K562 (cell line): ENCODE results near the gene CARD14. TPM values are rescaled to one million over a fixed set of nuclear protein-coding genes. Genes with fewer than 3 reads are reported as not detected.

ENCODE experiments used
- ATF7 ChIP-seq: fragments of 450-650 bp; IDR thresholded peaks from 2 replicates; pipeline ENCODE4 v1.7.1; 2014; ENCODE audit warnings: mild to moderate bottlenecking, moderate library complexity
- BCOR ChIP-seq: fragments of 450-650 bp; IDR thresholded peaks from 2 replicates; pipeline ENCODE4 v1.6.1; 2016
- JUND ChIP-seq, 2 experiments: IDR thresholded peaks; 2 replicates in 1 of 2; 3 replicates in 1 of 2; pipeline ENCODE4 v1.6.1; 2011; ENCODE audit warnings: borderline replicate concordance in 2 of 2, low read depth in 2 of 2, low read length in 2 of 2, improper control_type of control experiment in 1 of 2, missing biosample characterization in 1 of 2, missing genetic modification characterization in 1 of 2, missing genetic modification reagents in 1 of 2
- KDM2B ChIP-seq: fragments of 250-450 bp; sonication (Bioruptor Pico); IDR thresholded peaks from 2 replicates; pipeline ENCODE4 v1.8.0; 2021; ENCODE audit warnings: mild to moderate bottlenecking, moderate library complexity
- MECOM ChIP-seq: fragments of 250-450 bp; sonication (Bioruptor Pico); IDR thresholded peaks from 2 replicates; pipeline ENCODE4 v1.8.0; 2022; ENCODE audit warnings: inconsistent platforms
- NFRKB ChIP-seq: fragments of 450-650 bp; IDR thresholded peaks from 2 replicates; pipeline ENCODE4 v1.6.1; 2016; ENCODE audit warnings: low read depth
- NR4A1 ChIP-seq, 2 experiments: fragments of 250-450 bp in 1 of 2; fragments of 450-650 bp in 1 of 2; sonication (Bioruptor Pico) in 1 of 2; IDR thresholded peaks; 2 replicates each; pipeline versions ENCODE4 v1.4.0 to v1.6.1; 2016 to 2020; ENCODE audit warnings: mild to moderate bottlenecking in 2 of 2, missing compliant biosample characterization in 1 of 2, missing genetic modification characterization in 1 of 2, moderate library complexity in 1 of 2
- TEAD1 ChIP-seq, 2 experiments: fragments of 450-650 bp in 1 of 2; sonication (generic) in 1 of 2; formaldehyde crosslinking; IDR thresholded peaks; 2 replicates each; pipeline versions ENCODE4 v1.4.0 to v1.8.0; 2020 to 2022; ENCODE audit warnings: mild to moderate bottlenecking in 2 of 2, missing genetic modification reagents in 1 of 2
- ZNF143 ChIP-seq: sonication (generic); formaldehyde crosslinking; IDR thresholded peaks from 2 replicates; pipeline ENCODE4 v1.9.0; 2022; ENCODE audit warnings: mild to moderate bottlenecking, missing genetic modification reagents
- ZNF668 ChIP-seq: fragments of 250-450 bp; sonication (Bioruptor Pico); IDR thresholded peaks from 2 replicates; pipeline ENCODE4 v1.8.0; 2022; ENCODE audit warnings: mild to moderate bottlenecking, inconsistent platforms
- ZNF707 ChIP-seq: fragments of 250-450 bp; sonication (Bioruptor Pico); conservative IDR thresholded peaks from 2 replicates; pipeline ENCODE4 v1.8.0; 2022; ENCODE audit warnings: inconsistent platforms, mild to moderate bottlenecking, moderate library complexity
- ZNF75A ChIP-seq: fragments of 450-650 bp; formaldehyde crosslinking; IDR thresholded peaks from 2 replicates; pipeline ENCODE4 v1.4.0; 2020; ENCODE audit warnings: mild to moderate bottlenecking
- polyA plus RNA-seq, 8 experiments: library from polyadenylated mRNA; depleted of rRNA in 4 of 8; stranded (reverse) in 5 of 8; unstranded in 3 of 8; fragments of >200 nt; fragmentation: Nextera tagmentation in 2 of 8; fragmentation: Illumina TruSeq in 1 of 8; extraction: Ambion mirVana in 2 of 8; extraction: Trizol in 1 of 8; gene quantifications; 2 replicates each; pipeline versions ENCODE4 v1.2.1 to v1.2.3, GENCODE V29; 2011 to 2014; ENCODE audit warnings: inconsistent platforms in 1 of 8, missing spikeins in 1 of 8
- total RNA-seq, 7 experiments: library from RNA; depleted of rRNA in 6 of 7; stranded (reverse); fragments of >200 nt in 6 of 7; fragmentation: Illumina TruSeq in 2 of 7; extraction: Trizol in 2 of 7; gene quantifications; 2 replicates each; pipeline versions ENCODE4 v1.2.1 to v1.2.3, GENCODE V29; 2011 to 2021; ENCODE audit warnings: low replicate concordance in 1 of 7
- TF ChIP-seq, protein P1 (sequence below): fragments of 200-800 bp; sonication (Bioruptor generic); IDR thresholded peaks from 2 replicates; pipeline ENCODE4 v1.6.1; 2016; ENCODE audit warnings: missing genetic modification characterization, missing compliant biosample characterization
- TF ChIP-seq, protein P2 (sequence below): sonication (generic); formaldehyde crosslinking; IDR thresholded peaks from 2 replicates; pipeline ENCODE4 v1.8.0; 2022; ENCODE audit warnings: missing genetic modification reagents, mild to moderate bottlenecking, borderline replicate concordance
- TF ChIP-seq, protein P3 (sequence below): fragments of 450-650 bp; conservative IDR thresholded peaks from 2 replicates; pipeline ENCODE4 v1.6.1; 2016; ENCODE audit warnings: missing genetic modification characterization, low read depth, mild to moderate bottlenecking, missing compliant biosample characterization, moderate library complexity

Gene CARD14
- total and polyA plus RNA-seq, 9 of the 15 experiments (the other 6 are each of a cell fraction or from before 2014, with no cell fraction given) = not detected

DNA sequence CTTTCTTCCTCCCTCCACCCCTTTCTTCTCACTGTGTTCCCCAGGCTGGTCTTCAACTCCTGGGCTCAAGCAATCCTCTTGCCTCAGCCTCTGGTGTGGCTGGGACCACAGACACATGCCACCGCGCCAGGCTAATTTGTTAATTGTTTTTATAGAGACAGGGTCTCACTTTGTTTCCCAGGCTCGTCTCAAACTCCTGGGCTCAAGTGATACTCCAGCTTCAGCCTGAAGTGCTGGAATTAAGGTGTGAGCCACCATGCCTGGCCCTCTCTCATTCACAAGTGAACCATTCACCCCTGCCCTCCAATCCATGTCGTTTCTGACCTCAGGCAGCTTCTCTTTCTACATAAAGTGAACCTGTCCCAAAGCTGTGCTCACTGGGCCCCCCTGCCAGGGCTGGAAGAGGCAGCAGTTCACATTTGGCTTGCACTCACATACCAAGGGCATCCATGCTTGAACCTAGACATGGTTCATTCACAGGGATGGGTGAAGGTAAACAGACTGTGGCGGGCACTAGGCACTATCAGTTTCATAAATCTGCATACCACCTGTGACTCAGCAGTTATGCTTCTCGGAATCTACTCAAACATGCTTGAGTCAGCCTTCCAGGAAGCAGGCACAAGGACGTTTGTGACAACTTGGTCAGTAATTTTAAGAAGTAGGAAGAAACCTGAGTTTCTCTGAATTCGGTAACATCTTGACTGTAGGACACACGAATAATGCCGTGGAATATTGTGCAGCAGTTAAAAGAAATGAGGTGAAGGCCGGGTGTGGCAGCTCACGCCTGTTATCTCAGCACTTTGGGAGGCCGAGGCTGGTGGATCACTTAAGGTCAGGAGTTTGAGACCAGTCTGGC, 84.8 kb downstream of the CARD14 start (continued):
- TF ChIP-seq, protein P1, sequence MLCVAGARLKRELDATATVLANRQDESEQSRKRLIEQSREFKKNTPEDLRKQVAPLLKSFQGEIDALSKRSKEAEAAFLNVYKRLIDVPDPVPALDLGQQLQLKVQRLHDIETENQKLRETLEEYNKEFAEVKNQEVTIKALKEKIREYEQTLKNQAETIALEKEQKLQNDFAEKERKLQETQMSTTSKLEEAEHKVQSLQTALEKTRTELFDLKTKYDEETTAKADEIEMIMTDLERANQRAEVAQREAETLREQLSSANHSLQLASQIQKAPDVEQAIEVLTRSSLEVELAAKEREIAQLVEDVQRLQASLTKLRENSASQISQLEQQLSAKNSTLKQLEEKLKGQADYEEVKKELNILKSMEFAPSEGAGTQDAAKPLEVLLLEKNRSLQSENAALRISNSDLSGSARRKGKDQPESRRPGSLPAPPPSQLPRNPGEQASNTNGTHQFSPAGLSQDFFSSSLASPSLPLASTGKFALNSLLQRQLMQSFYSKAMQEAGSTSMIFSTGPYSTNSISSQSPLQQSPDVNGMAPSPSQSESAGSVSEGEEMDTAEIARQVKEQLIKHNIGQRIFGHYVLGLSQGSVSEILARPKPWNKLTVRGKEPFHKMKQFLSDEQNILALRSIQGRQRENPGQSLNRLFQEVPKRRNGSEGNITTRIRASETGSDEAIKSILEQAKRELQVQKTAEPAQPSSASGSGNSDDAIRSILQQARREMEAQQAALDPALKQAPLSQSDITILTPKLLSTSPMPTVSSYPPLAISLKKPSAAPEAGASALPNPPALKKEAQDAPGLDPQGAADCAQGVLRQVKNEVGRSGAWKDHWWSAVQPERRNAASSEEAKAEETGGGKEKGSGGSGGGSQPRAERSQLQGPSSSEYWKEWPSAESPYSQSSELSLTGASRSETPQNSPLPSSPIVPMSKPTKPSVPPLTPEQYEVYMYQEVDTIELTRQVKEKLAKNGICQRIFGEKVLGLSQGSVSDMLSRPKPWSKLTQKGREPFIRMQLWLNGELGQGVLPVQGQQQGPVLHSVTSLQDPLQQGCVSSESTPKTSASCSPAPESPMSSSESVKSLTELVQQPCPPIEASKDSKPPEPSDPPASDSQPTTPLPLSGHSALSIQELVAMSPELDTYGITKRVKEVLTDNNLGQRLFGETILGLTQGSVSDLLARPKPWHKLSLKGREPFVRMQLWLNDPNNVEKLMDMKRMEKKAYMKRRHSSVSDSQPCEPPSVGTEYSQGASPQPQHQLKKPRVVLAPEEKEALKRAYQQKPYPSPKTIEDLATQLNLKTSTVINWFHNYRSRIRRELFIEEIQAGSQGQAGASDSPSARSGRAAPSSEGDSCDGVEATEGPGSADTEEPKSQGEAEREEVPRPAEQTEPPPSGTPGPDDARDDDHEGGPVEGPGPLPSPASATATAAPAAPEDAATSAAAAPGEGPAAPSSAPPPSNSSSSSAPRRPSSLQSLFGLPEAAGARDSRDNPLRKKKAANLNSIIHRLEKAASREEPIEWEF (CRISPR knock-in tag) = peak; percentile 79; the same call in 1 of the 2 replicates
- TF ChIP-seq, protein P2, sequence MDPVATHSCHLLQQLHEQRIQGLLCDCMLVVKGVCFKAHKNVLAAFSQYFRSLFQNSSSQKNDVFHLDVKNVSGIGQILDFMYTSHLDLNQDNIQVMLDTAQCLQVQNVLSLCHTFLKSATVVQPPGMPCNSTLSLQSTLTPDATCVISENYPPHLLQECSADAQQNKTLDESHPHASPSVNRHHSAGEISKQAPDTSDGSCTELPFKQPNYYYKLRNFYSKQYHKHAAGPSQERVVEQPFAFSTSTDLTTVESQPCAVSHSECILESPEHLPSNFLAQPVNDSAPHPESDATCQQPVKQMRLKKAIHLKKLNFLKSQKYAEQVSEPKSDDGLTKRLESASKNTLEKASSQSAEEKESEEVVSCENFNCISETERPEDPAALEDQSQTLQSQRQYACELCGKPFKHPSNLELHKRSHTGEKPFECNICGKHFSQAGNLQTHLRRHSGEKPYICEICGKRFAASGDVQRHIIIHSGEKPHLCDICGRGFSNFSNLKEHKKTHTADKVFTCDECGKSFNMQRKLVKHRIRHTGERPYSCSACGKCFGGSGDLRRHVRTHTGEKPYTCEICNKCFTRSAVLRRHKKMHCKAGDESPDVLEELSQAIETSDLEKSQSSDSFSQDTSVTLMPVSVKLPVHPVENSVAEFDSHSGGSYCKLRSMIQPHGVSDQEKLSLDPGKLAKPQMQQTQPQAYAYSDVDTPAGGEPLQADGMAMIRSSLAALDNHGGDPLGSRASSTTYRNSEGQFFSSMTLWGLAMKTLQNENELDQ (CRISPR knock-in tag) = no peak
- peak; percentile 91 to 93 for TF ChIP-seq TEAD1 (CRISPR knock-in tag; IDR thresholded peaks at IDR 0.05)
- TF ChIP-seq, protein P3, sequence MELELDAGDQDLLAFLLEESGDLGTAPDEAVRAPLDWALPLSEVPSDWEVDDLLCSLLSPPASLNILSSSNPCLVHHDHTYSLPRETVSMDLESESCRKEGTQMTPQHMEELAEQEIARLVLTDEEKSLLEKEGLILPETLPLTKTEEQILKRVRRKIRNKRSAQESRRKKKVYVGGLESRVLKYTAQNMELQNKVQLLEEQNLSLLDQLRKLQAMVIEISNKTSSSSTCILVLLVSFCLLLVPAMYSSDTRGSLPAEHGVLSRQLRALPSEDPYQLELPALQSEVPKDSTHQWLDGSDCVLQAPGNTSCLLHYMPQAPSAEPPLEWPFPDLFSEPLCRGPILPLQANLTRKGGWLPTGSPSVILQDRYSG = peak; percentile 97
- peak; percentile 94 for TF ChIP-seq JUND (IDR thresholded peaks at IDR 0.05; ENCODE audit: borderline replicate concordance, low read depth, low read length)
- TF ChIP-seq JUND (tag; IDR thresholded peaks at IDR 0.05; ENCODE audit: borderline replicate concordance, low read depth, low read length) = peak; percentile 97; the same call in 2 of the 3 replicates
- 0 out of 2 replicates have a peak, but pooled peaks have one; percentile 46 for TF ChIP-seq ZNF75A (CRISPR knock-in tag)
- TF ChIP-seq NFRKB = peak; percentile 87
- TF ChIP-seq KDM2B (CRISPR knock-in tag) = peak; percentile 73; the same call in 1 of the 2 replicates
- TF ChIP-seq NR4A1 (CRISPR knock-in tag; IDR thresholded peaks at IDR 0.05) = 0 out of 2 replicates have a peak, but pooled peaks have one; percentile 35
- TF ChIP-seq NR4A1 (tag; IDR thresholded peaks at IDR 0.05) = peak; percentile 97
- TF ChIP-seq ZNF668 (CRISPR knock-in tag) = peak; percentile 93
- TF ChIP-seq ZNF707 (CRISPR knock-in tag) = 0 out of 2 replicates have a peak, but pooled peaks have one; percentile 59
- TF ChIP-seq ATF7 = peak; percentile 75
- TF ChIP-seq BCOR = 0 out of 2 replicates have a peak, but pooled peaks have one; percentile 33
- no peak for TF ChIP-seq ZNF143 (CRISPR knock-in tag)
- TF ChIP-seq MECOM (CRISPR knock-in tag) = peak; percentile 92
